ENCODE results near the gene POLG2.

POLG2 gene

GRCh38 chr17:64496786-64497564 is at the start of gene POLG2:
Gene POLG2 (minus strand): TSS chr17:64497054. CDS start chr17:64496968, 86 bp downstream.
- peak; percentile 94 for DNase-seq

- DNase-seq: no peak
Observed at GRCh38 chr17:64544742-64545141, 47.9 kb upstream of the POLG2 start.

- DNase-seq: no peak
Observed at GRCh38 chr17:64540118-64540776, 43.4 kb upstream of the POLG2 start.

- no peak for DNase-seq
Observed at GRCh38 chr17:64538508-64539130, 41.8 kb upstream of the POLG2 start.

GRCh38 chr17:64537488-64537887 is 40.6 kb upstream of the POLG2 start:
- no peak for DNase-seq

- no peak for DNase-seq
Observed at GRCh38 chr17:64536913-64537312, 40.1 kb upstream of the POLG2 start.

GRCh38 chr17:64535357-64535756 is 38.5 kb upstream of the POLG2 start:
- no peak for DNase-seq

GRCh38 chr17:64534187-64534586 is 37.3 kb upstream of the POLG2 start:
- no peak for DNase-seq

GRCh38 chr17:64533784-64534183 is 36.9 kb upstream of the POLG2 start:
- DNase-seq: no peak

- DNase-seq: no peak
Observed at GRCh38 chr17:64532409-64532808, 35.6 kb upstream of the POLG2 start.

GRCh38 chr17:64531955-64532371 is 35.1 kb upstream of the POLG2 start:
- no peak for DNase-seq

- DNase-seq: no peak
Observed at GRCh38 chr17:64529221-64529620, 32.4 kb upstream of the POLG2 start.

- no peak for DNase-seq
Observed at GRCh38 chr17:64527914-64528313, 31.1 kb upstream of the POLG2 start.

GRCh38 chr17:64520359-64520758 is 23.5 kb upstream of the POLG2 start:
- DNase-seq: no peak

GRCh38 chr17:64519601-64520000 is 22.7 kb upstream of the POLG2 start:
- no peak for DNase-seq

- DNase-seq: no peak
Observed at GRCh38 chr17:64515829-64516228, 19.0 kb upstream of the POLG2 start.

- no peak for DNase-seq
Observed at GRCh38 chr17:64515419-64515818, 18.6 kb upstream of the POLG2 start.

GRCh38 chr17:64509179-64509578 is 12.3 kb upstream of the POLG2 start:
- no peak for DNase-seq

GRCh38 chr17:64508683-64509082 is 11.8 kb upstream of the POLG2 start:
- DNase-seq: no peak

- DNase-seq: no peak
Observed at GRCh38 chr17:64507413-64507782, 10.5 kb upstream of the POLG2 start.

GRCh38 chr17:64506576-64507412 is 9.9 kb upstream of the POLG2 start, which contains the start of gene CEP95:
Gene CEP95 (plus strand): TSS chr17:64506977. CDS start chr17:64507098, 121 bp downstream.
- peak; percentile 100 for DNase-seq

- peak; percentile 100 for DNase-seq
Observed at GRCh38 chr17:64506201-64506575, 9.3 kb upstream of the POLG2 start, which contains the start of gene DDX5. Gene DDX5 (minus strand): TSS chr17:64506289. CDS start chr17:64506119, 170 bp downstream.

Measured in stimulated activated naive CD4-positive, alpha-beta T cell treated with Interleukin-2 at 50 U/mL for 16 hours (primary cell).